Spleen (tissue), 11 donors: Measurements from ENCODE around the gene DNAJB6. TPM values are rescaled to one million over a fixed set of nuclear protein-coding genes. Genes with fewer than 3 reads are reported as not detected.

Source experiments
- DNase-seq: peaks from one replicate; pipeline ENCODE4 v3.0.0-alpha.2; 2020
- H3K27ac ChIP-seq, 8 donors: fragments of 200-600 bp; sonication (generic) in 7 of 8; 1 replicate in 4 of 8; 2 replicates in 4 of 8; pipeline versions ENCODE4 v1.5.0 to v1.8.0; 2016 to 2021; ENCODE audit warnings: inconsistent platforms in 4 of 8, mild to moderate bottlenecking in 4 of 8, moderate library complexity in 1 of 8
- H3K27me3 ChIP-seq, 7 donors: fragments of 200-600 bp; sonication (generic) in 6 of 7; replicated peaks in 1 of 7; 1 replicate in 4 of 7; 2 replicates in 3 of 7; pipeline versions ENCODE4 v1.5.0 to v1.8.0; 2016 to 2021; ENCODE audit warnings: inconsistent platforms in 3 of 7, mild to moderate bottlenecking in 1 of 7
- H3K36me3 ChIP-seq, 6 donors: fragments of 200-600 bp; sonication (generic) in 5 of 6; 1 replicate in 4 of 6; 2 replicates in 2 of 6; pipeline versions ENCODE4 v1.5.0 to v1.8.0; 2016 to 2021; ENCODE audit warnings: inconsistent platforms in 2 of 6
- H3K4me1 ChIP-seq, 6 donors: fragments of 200-600 bp; sonication (generic) in 5 of 6; 1 replicate in 3 of 6; 2 replicates in 3 of 6; pipeline versions ENCODE4 v1.5.0 to v1.8.0; 2016 to 2021; ENCODE audit warnings: inconsistent platforms in 3 of 6
- H3K4me3 ChIP-seq, 8 donors: fragments of 200-600 bp; sonication (generic) in 7 of 8; 1 replicate in 4 of 8; 2 replicates in 4 of 8; pipeline versions ENCODE4 v1.5.0 to v1.8.0; 2016 to 2021; ENCODE audit warnings: inconsistent platforms in 4 of 8, mild to moderate bottlenecking in 4 of 8, moderate library complexity in 2 of 8
- H3K9me3 ChIP-seq, 8 donors: fragments of 200-600 bp; sonication (generic) in 7 of 8; 1 replicate in 4 of 8; 2 replicates in 4 of 8; pipeline versions ENCODE4 v1.5.0 to v1.8.0; 2016 to 2021; ENCODE audit warnings: inconsistent platforms in 4 of 8
- POLR2A ChIP-seq, 3 donors: fragments of 450-650 bp; IDR thresholded peaks; one replicate each; pipeline ENCODE4 v1.5.1; 2017; ENCODE audit warnings: antibody characterized with exemption in 3 of 3, mild to moderate bottlenecking in 1 of 3
- POLR2AphosphoS5 ChIP-seq, 3 donors: sonication (generic); formaldehyde crosslinking; IDR thresholded peaks; one replicate each; pipeline ENCODE4 v1.5.1; 2017; ENCODE audit warnings: antibody characterized with exemption in 3 of 3
- WGBS, 5 donors: extraction: QIAGEN DNeasy Blood & Tissue Kit in 3 of 5; methylation state at CpG; one replicate each; pipeline versions ENCODE4 v1.1.5 to v1.1.7; 2013 to 2018; 5-methylcytosine and 5-hydroxymethylcytosine counted together
- intact Hi-C: fragments of 100-400 bp; cut with DNase I; formaldehyde crosslinking; loops from one replicate; pipeline ENCODE4 v1.15.0; 2023; ENCODE audit warnings: low total_unique reads
- polyA plus RNA-seq, 3 donors: library from polyadenylated mRNA; stranded (reverse); fragments of 200-250 nt; gene quantifications; one replicate each; pipeline ENCODE4 v1.2.1, GENCODE V29; 2013
- total RNA-seq, 7 donors: library from RNA; depleted of rRNA in 3 of 7; stranded (reverse); fragments of >200 nt in 3 of 7; fragmentation: NEBNext Ultra II Directional in 4 of 7; extraction: Animal tissue kit (Norgen Biotek cat#: 25700) in 4 of 7; gene quantifications; one replicate each; pipeline versions ENCODE4 v1.1.0 to v1.2.1, GENCODE V29; 2016 to 2021
- TF ChIP-seq, protein P1 (sequence below), 11 experiments: fragments of 200-600 bp in 7 of 11; fragments of 450-650 bp in 4 of 11; sonication (generic) in 4 of 11; IDR thresholded peaks in 8 of 11; conservative IDR thresholded peaks in 3 of 11; 1 replicate in 7 of 11; 2 replicates in 4 of 11; pipeline versions ENCODE4 v1.4.0 to v1.8.0; 2016 to 2021; ENCODE audit warnings: antibody characterized with exemption in 11 of 11, inconsistent platforms in 4 of 11, mild to moderate bottlenecking in 1 of 11
- donor health status: healthy with polysubstance abuse.
- donor health status: DM: no; HTN: no; CAD: no; lungs with moderate emphysema.
- donor health status: DM: no; HTN: no; CAD: no.
- donor health status: Bipolar disorder and iron deficiency.
- donor health status: healthy.
- donor health status: DM: no; HTN: no; CAD: no.
- donor health status: DM: yes; HTN: yes; CAD: no.

DNAJB6 gene
- total and polyA plus RNA-seq, 10 donors, result 37.7 to 115 (median 92.0) TPM

DNA sequence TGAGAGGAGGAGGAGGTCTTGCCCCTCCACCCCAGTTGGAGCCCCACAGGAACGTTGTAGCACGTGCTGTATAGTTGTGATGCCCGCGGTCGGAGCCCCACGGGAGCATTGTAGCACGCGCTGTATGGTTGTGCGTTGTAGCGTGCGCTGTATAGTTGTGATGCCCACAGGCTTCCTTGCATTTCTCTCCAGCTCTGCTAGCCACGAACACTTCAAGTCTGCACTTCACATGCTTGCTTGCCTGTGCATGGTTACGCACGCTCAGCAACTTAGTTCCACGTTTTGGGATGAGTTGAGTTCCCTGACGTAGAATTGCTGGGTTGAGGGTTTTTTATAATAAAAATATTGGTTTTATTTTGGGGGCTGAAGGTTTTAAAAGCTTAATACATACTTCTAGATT, 41.6 kb downstream of the DNAJB6 start:
- H3K4me1 ChIP-seq, result peaks cover 0 to 58% (median 26%) of the 10 kb centered on the region in 6 donors
- no peak overlapping the region for H3K4me3 ChIP-seq
- no peak overlapping the region for H3K27ac ChIP-seq
- peaks cover 0 to 84% (median 37%) of the 10 kb centered on the region in 6 donors for H3K36me3 ChIP-seq
- H3K27me3 ChIP-seq, result no peaks in the 10 kb centered on the region
- DNase-seq, result no peak
- 91 to 95% (median 93%) methylated on average over 16 of the region's 16 CpGs for WGBS, 5 donors
- TF ChIP-seq, protein P1, sequence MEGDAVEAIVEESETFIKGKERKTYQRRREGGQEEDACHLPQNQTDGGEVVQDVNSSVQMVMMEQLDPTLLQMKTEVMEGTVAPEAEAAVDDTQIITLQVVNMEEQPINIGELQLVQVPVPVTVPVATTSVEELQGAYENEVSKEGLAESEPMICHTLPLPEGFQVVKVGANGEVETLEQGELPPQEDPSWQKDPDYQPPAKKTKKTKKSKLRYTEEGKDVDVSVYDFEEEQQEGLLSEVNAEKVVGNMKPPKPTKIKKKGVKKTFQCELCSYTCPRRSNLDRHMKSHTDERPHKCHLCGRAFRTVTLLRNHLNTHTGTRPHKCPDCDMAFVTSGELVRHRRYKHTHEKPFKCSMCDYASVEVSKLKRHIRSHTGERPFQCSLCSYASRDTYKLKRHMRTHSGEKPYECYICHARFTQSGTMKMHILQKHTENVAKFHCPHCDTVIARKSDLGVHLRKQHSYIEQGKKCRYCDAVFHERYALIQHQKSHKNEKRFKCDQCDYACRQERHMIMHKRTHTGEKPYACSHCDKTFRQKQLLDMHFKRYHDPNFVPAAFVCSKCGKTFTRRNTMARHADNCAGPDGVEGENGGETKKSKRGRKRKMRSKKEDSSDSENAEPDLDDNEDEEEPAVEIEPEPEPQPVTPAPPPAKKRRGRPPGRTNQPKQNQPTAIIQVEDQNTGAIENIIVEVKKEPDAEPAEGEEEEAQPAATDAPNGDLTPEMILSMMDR (IDR thresholded peaks at IDR 0.05 in 8 of 11, conservative IDR thresholded peaks at IDR 0.05 in 3 of 11), result no peak
- TF ChIP-seq POLR2AphosphoS5 (IDR thresholded peaks at IDR 0.05), result no peak
- intact Hi-C loops, result no loop called here
- H3K9me3 ChIP-seq, result no peaks in the 10 kb centered on the region

DNA sequence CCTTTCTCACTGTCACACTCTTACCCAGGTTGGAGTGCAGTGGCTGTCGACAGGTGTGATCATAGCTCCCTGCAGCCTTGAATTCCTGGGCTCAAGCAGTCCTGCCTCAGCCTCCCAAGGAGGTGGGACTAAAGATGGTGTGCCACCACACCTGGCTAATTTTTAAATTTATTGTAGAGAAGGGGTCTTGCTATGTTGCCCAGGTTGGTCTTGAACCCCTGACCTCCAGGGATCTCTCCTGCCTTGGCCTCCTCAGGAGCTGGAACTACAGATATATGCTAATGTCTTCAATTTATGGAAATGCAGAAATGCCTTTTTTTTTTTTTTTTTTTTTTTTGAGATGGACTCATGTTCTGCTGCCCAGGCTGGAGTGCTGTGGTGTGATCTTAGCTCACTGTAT, 42.7 kb downstream of the DNAJB6 start:
- no peak for DNase-seq
- intact Hi-C loops, result no loop called here

DNA sequence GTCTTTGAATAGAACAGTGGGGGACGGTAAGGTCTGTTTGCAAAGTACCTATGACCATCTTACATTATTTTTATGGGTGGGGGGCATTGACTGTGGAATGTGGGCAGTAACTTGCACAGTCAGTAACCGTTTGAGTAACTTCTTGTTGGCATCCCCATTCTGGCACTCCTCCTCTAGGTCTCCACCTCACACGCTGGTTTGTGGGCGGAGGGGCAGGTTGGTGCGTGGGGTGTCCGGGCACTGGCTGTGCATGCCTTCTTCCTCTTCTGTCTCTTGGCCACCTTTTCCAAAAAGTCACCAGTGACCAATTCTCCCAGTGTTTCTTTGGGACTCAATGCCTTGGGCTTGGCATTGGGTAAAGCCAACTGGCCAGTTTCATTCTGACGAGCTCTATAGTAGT, 43.6 kb downstream of the DNAJB6 start:
- Histone ChIP-seq H3K36me3 (peaks cover 0 to 84% (median 51%) of the 10 kb centered on the region in 6 donors), H3K27me3 (no peaks in the 10 kb centered on the region), H3K4me3 (no peak overlapping the region), H3K27ac (no peak overlapping the region), H3K4me1 (peaks cover 0 to 39% (median 13%) of the 10 kb centered on the region in 6 donors), H3K9me3 (no peaks in the 10 kb centered on the region)
- WGBS, 5 donors, result 70 to 90% (median 76%) methylated on average over 7 of the region's 7 CpGs
- no peak for TF ChIP-seq POLR2AphosphoS5 (IDR thresholded peaks at IDR 0.05)
- TF ChIP-seq POLR2A (IDR thresholded peaks at IDR 0.05), result no peak
- TF ChIP-seq, protein P1 (IDR thresholded peaks at IDR 0.05 in 8 of 11, conservative IDR thresholded peaks at IDR 0.05 in 3 of 11), result no peak
- DNase-seq, result no peak
- intact Hi-C loops, result no loop called here

More for the DNA sequence above, 42.7 kb downstream of the DNAJB6 start:
- Histone ChIP-seq H3K9me3 (no peaks in the 10 kb centered on the region), H3K27ac (no peak overlapping the region), H3K4me1 (peaks cover 0 to 48% (median 22%) of the 10 kb centered on the region in 6 donors), H3K4me3 (no peak overlapping the region), H3K27me3 (no peaks in the 10 kb centered on the region), H3K36me3 (peaks cover 0 to 84% (median 42%) of the 10 kb centered on the region in 6 donors)
- 94 to 100% (median 100%) methylated on average over 1 of the region's 1 CpG for WGBS, 5 donors
- TF ChIP-seq POLR2A (IDR thresholded peaks at IDR 0.05) (no peak), POLR2AphosphoS5 (IDR thresholded peaks at IDR 0.05) (no peak)
- TF ChIP-seq, protein P1 (IDR thresholded peaks at IDR 0.05 in 8 of 11, conservative IDR thresholded peaks at IDR 0.05 in 3 of 11), result no peak

DNA sequence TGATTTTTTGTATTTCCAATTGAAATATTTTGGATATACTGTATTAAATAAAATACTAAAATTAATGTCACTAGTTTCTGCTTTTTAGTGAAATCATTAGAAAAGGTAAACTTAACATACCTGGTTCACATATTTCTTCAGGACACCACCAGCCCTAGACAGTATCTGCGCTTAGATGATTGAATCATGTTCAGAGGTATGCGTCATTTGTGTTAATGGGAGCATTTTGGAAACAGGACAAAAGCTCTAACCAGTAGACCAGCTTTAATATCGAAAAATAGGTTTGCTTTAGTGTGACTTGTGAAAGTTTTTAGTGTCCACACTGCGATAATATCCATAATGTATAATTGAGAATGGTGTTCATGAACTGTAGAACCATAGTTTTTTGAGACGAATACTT, 47.1 kb downstream of the DNAJB6 start:
- DNase-seq, result no peak
- H3K4me3 ChIP-seq, result no peak overlapping the region
- intact Hi-C loops, result no loop called here
- peaks cover 9 to 39% (median 20%) of the 10 kb centered on the region in 6 donors for H3K4me1 ChIP-seq
- H3K9me3 ChIP-seq, result no peaks in the 10 kb centered on the region
- 95 to 97% (median 97%) methylated on average over 5 of the region's 5 CpGs for WGBS, 5 donors
- TF ChIP-seq, protein P1 (IDR thresholded peaks at IDR 0.05 in 8 of 11, conservative IDR thresholded peaks at IDR 0.05 in 3 of 11), result no peak
- no peak for TF ChIP-seq POLR2A (IDR thresholded peaks at IDR 0.05)
- H3K36me3 ChIP-seq, result peaks cover 0 to 79% (median 39%) of the 10 kb centered on the region in 6 donors
- H3K27me3 ChIP-seq, result no peaks in the 10 kb centered on the region
- H3K27ac ChIP-seq, result no peak overlapping the region
